Mesenchymal stem cell (in vitro differentiated cells and primary cell): ENCODE measurements around the gene SLC4A11.
A peak's percentile ranks its signal among the peaks of the same experiment; 100 is the strongest.

Source experiments
- DNase-seq: peaks from one replicate; pipeline ENCODE4 v3.0.0-alpha.2; 2013
- H2AFZ ChIP-seq: one replicate; pipeline ENCODE4 v1.6.1; 2013; ENCODE audit warnings: low read depth, mild to moderate bottlenecking, control low read depth, inconsistent platforms, low read length, moderate library complexity
- H2AK5ac ChIP-seq: 2 replicates; pipeline ENCODE4 v1.6.1; 2013; ENCODE audit warnings: low read length, moderate library complexity, mild to moderate bottlenecking, inconsistent platforms; ENCODE audit not compliant: severe bottlenecking
- H2BK120ac ChIP-seq: one replicate; pipeline ENCODE4 v1.6.1; 2013; ENCODE audit warnings: low read depth, mild to moderate bottlenecking, inconsistent platforms, low read length, moderate library complexity
- H2BK12ac ChIP-seq, 2 experiments: one replicate each; pipeline ENCODE4 v1.6.1; 2013; ENCODE audit warnings: inconsistent platforms in 2 of 2, low read length in 2 of 2, mild to moderate bottlenecking in 2 of 2, moderate library complexity in 2 of 2, control low read depth in 1 of 2
- H2BK15ac ChIP-seq: one replicate; pipeline ENCODE4 v1.6.1; 2013; ENCODE audit warnings: mild to moderate bottlenecking, low read depth, inconsistent platforms; ENCODE audit not compliant: poor library complexity, severe bottlenecking
- H2BK5ac ChIP-seq: 2 replicates; pipeline ENCODE4 v1.6.1; 2013; ENCODE audit warnings: low read depth, mild to moderate bottlenecking, low read length, control low read depth, inconsistent platforms; ENCODE audit not compliant: poor library complexity, severe bottlenecking
- H3K14ac ChIP-seq, 2 experiments: one replicate each; pipeline ENCODE4 v1.6.1; 2013; ENCODE audit warnings: inconsistent platforms in 2 of 2, low read length in 2 of 2, control low read depth in 1 of 2, mild to moderate bottlenecking in 1 of 2, moderate library complexity in 1 of 2
- H3K18ac ChIP-seq, 2 experiments: one replicate each; pipeline ENCODE4 v1.6.1; 2013; ENCODE audit warnings: inconsistent platforms in 2 of 2, low read length in 2 of 2, control low read depth in 1 of 2, low read depth in 1 of 2, mild to moderate bottlenecking in 1 of 2
- H3K23ac ChIP-seq, 2 experiments: one replicate each; pipeline ENCODE4 v1.6.1; 2013; ENCODE audit warnings: inconsistent platforms in 2 of 2, low read length in 2 of 2, mild to moderate bottlenecking in 2 of 2, moderate library complexity in 2 of 2, control low read depth in 1 of 2
- H3K27ac ChIP-seq: 2 replicates; pipeline ENCODE4 v1.5.1; 2013; ENCODE audit warnings: mild to moderate bottlenecking, moderate library complexity, low read length, control low read depth, inconsistent platforms; ENCODE audit not compliant: poor library complexity, severe bottlenecking
- H3K27me3 ChIP-seq, 2 experiments: 2 replicates each; pipeline versions ENCODE4 v1.6.1 to v1.7.0; 2013; ENCODE audit warnings: low read length in 2 of 2, mild to moderate bottlenecking in 2 of 2, moderate library complexity in 2 of 2, control low read depth in 1 of 2, inconsistent platforms in 1 of 2; ENCODE audit not compliant: control insufficient read depth in 1 of 2, insufficient read depth in 1 of 2
- H3K36me3 ChIP-seq, 2 experiments: 2 replicates each; pipeline versions ENCODE4 v1.6.1 to v1.7.0; 2013; ENCODE audit warnings: low read length in 2 of 2, control low read depth in 1 of 2, inconsistent platforms in 1 of 2, low read depth in 1 of 2, mild to moderate bottlenecking in 1 of 2; ENCODE audit not compliant: insufficient read depth in 2 of 2, control insufficient read depth in 1 of 2
- H3K4ac ChIP-seq, 2 experiments: one replicate each; pipeline ENCODE4 v1.6.1; 2013; ENCODE audit warnings: inconsistent platforms in 2 of 2, low read length in 2 of 2, mild to moderate bottlenecking in 2 of 2, moderate library complexity in 2 of 2, control low read depth in 1 of 2, low read depth in 1 of 2
- H3K4me1 ChIP-seq: 2 replicates; pipeline ENCODE4 v1.6.1; 2013; ENCODE audit warnings: low read depth, low read length, control low read depth; ENCODE audit not compliant: control insufficient read depth, insufficient read depth
- H3K4me2 ChIP-seq: 2 replicates; pipeline ENCODE4 v1.6.1; 2013; ENCODE audit warnings: low read length, mild to moderate bottlenecking, inconsistent platforms; ENCODE audit not compliant: poor library complexity, severe bottlenecking
- H3K4me3 ChIP-seq, 2 experiments: 2 replicates each; pipeline versions ENCODE4 v1.5.1 to v1.7.0; 2013; ENCODE audit warnings: low read length in 2 of 2, mild to moderate bottlenecking in 2 of 2, control low read depth in 1 of 2, low read depth in 1 of 2; ENCODE audit not compliant: insufficient read depth in 1 of 2
- H3K79me1 ChIP-seq: replicated peaks from 2 replicates; pipeline ENCODE4 v1.6.1; 2013; ENCODE audit warnings: mild to moderate bottlenecking, control low read depth, low read length, inconsistent platforms; ENCODE audit not compliant: poor library complexity, severe bottlenecking
- H3K9ac ChIP-seq: 2 replicates; pipeline ENCODE4 v1.7.0; 2013; ENCODE audit warnings: mild to moderate bottlenecking, low read length, moderate library complexity
- H3K9me3 ChIP-seq: 2 replicates; pipeline ENCODE4 v1.7.0; 2013; ENCODE audit warnings: mild to moderate bottlenecking, low read length; ENCODE audit not compliant: control insufficient read depth
- H4K8ac ChIP-seq: one replicate; pipeline ENCODE4 v1.6.1; 2013; ENCODE audit warnings: inconsistent platforms, mild to moderate bottlenecking, low read length, moderate library complexity
- H4K91ac ChIP-seq: one replicate; pipeline ENCODE4 v1.6.1; 2013; ENCODE audit warnings: mild to moderate bottlenecking, low read length, inconsistent platforms
- WGBS: methylation state at CpG from one replicate; pipeline ENCODE4 v1.1.7; 2013; ENCODE audit warnings: mixed read lengths; 5-methylcytosine and 5-hydroxymethylcytosine counted together

SLC4A11 gene

GRCh38 chr20:3235666-3236324, 3.2 kb downstream of the SLC4A11 start:
- no peak overlapping the region for H3K18ac ChIP-seq
- H3K27me3 ChIP-seq, result peaks cover 29 to 66% of the 10 kb centered on the region in 2 experiments
- no peak overlapping the region for H3K4me3 ChIP-seq
- WGBS, result 32% methylated on average over 4 of the region's 4 CpGs
- H3K36me3 ChIP-seq, result peaks cover 0 to 18% of the 10 kb centered on the region in 2 experiments
- no peaks in the 10 kb centered on the region for H3K79me1 ChIP-seq
- peak; percentile 16 for DNase-seq
- no peak overlapping the region for H3K27ac ChIP-seq
- H2BK120ac ChIP-seq, result no peak overlapping the region
- H3K4me1 ChIP-seq, result peaks cover 26% of the 10 kb centered on the region
- no peak overlapping the region for H3K23ac ChIP-seq
- no peak overlapping the region for H4K8ac ChIP-seq
- no peak overlapping the region for H2BK15ac ChIP-seq
- no peak overlapping the region for H3K4ac ChIP-seq
- H3K9me3 ChIP-seq, result no peaks in the 10 kb centered on the region
- H2AFZ ChIP-seq, result no peak overlapping the region
- no peak overlapping the region for H2AK5ac ChIP-seq
- H2BK5ac ChIP-seq, result no peak overlapping the region
- H4K91ac ChIP-seq, result no peak overlapping the region
- no peak overlapping the region for H3K4me2 ChIP-seq
- no peak overlapping the region for H3K14ac ChIP-seq
- no peak overlapping the region for H3K9ac ChIP-seq
- H2BK12ac ChIP-seq, result no peak overlapping the region

- Histone ChIP-seq H3K79me1 (no peaks in the 10 kb centered on the region), H3K36me3 (peaks cover 0 to 32% of the 10 kb centered on the region in 2 experiments), H2BK12ac (no peak overlapping the region), H3K9ac (no peak overlapping the region), H2BK120ac (no peak overlapping the region), H4K8ac (no peak overlapping the region), H3K27me3 (peaks cover 16 to 50% of the 10 kb centered on the region in 2 experiments), H3K23ac (no peak overlapping the region), H3K9me3 (no peaks in the 10 kb centered on the region), H3K18ac (no peak overlapping the region), H3K4me2 (no peak overlapping the region), H2AK5ac (no peak overlapping the region), H3K4me3 (no peak overlapping the region), H4K91ac (no peak overlapping the region), H3K14ac (no peak overlapping the region), H3K4ac (no peak overlapping the region), H2BK5ac (no peak overlapping the region), H2BK15ac (no peak overlapping the region), H2AFZ (no peak overlapping the region), H3K27ac (no peak overlapping the region), H3K4me1 (peaks cover 16% of the 10 kb centered on the region)
- DNase-seq, result no peak
- WGBS, result 90% methylated on average over 24 of the region's 25 CpGs
Observed at GRCh38 chr20:3233991-3234498, 4.9 kb downstream of the SLC4A11 start.

- H3K23ac ChIP-seq, result no peak overlapping the region
- no peak overlapping the region for H3K4me3 ChIP-seq
- 92% methylated on average over 32 of the region's 32 CpGs for WGBS
- H2AK5ac ChIP-seq, result no peak overlapping the region
- H3K27ac ChIP-seq, result no peak overlapping the region
- no peak overlapping the region for H3K14ac ChIP-seq
- peaks cover 0 to 38% of the 10 kb centered on the region in 2 experiments for H3K36me3 ChIP-seq
- H4K8ac ChIP-seq, result no peak overlapping the region
- H3K9me3 ChIP-seq, result no peaks in the 10 kb centered on the region
- no peak overlapping the region for H2BK12ac ChIP-seq
- H3K4me1 ChIP-seq, result peaks cover 12% of the 10 kb centered on the region
- no peaks in the 10 kb centered on the region for H3K79me1 ChIP-seq
- H2BK15ac ChIP-seq, result no peak overlapping the region
- H2AFZ ChIP-seq, result no peak overlapping the region
- H3K4ac ChIP-seq, result no peak overlapping the region
- no peak overlapping the region for H3K4me2 ChIP-seq
- no peak overlapping the region for H2BK120ac ChIP-seq
- H3K9ac ChIP-seq, result no peak overlapping the region
- H3K27me3 ChIP-seq, result peaks cover 16 to 45% of the 10 kb centered on the region in 2 experiments
- no peak overlapping the region for H4K91ac ChIP-seq
- DNase-seq, result no peak
- no peak overlapping the region for H3K18ac ChIP-seq
- no peak overlapping the region for H2BK5ac ChIP-seq
Observed at GRCh38 chr20:3233131-3233990, 5.6 kb downstream of the SLC4A11 start.
